ENCODE data around the gene DNM3.
A peak's percentile ranks its signal among the peaks of the same experiment; 100 is the strongest.

DNM3 gene

GRCh38 chr1:172208635-172209034 lies 367.3 kb downstream of the DNM3 start:
- H3K4me3 ChIP-seq (replicated peaks; ENCODE audit: low read depth, low read length): no peak overlapping the region
- no peak for DNase-seq (ENCODE audit: low read depth)
- TF ChIP-seq, protein P1, sequence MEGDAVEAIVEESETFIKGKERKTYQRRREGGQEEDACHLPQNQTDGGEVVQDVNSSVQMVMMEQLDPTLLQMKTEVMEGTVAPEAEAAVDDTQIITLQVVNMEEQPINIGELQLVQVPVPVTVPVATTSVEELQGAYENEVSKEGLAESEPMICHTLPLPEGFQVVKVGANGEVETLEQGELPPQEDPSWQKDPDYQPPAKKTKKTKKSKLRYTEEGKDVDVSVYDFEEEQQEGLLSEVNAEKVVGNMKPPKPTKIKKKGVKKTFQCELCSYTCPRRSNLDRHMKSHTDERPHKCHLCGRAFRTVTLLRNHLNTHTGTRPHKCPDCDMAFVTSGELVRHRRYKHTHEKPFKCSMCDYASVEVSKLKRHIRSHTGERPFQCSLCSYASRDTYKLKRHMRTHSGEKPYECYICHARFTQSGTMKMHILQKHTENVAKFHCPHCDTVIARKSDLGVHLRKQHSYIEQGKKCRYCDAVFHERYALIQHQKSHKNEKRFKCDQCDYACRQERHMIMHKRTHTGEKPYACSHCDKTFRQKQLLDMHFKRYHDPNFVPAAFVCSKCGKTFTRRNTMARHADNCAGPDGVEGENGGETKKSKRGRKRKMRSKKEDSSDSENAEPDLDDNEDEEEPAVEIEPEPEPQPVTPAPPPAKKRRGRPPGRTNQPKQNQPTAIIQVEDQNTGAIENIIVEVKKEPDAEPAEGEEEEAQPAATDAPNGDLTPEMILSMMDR (IDR thresholded peaks at IDR 0.05; ENCODE audit: low read length, missing control alignments): no peak

- no peak for DNase-seq (ENCODE audit: low read depth)
- H3K4me3 ChIP-seq (replicated peaks; ENCODE audit: low read depth, low read length): no peak overlapping the region
- TF ChIP-seq, protein P1 (IDR thresholded peaks at IDR 0.05; ENCODE audit: low read length, missing control alignments): no peak
Observed at GRCh38 chr1:172211221-172211620, 369.9 kb downstream of the DNM3 start.

DNA sequence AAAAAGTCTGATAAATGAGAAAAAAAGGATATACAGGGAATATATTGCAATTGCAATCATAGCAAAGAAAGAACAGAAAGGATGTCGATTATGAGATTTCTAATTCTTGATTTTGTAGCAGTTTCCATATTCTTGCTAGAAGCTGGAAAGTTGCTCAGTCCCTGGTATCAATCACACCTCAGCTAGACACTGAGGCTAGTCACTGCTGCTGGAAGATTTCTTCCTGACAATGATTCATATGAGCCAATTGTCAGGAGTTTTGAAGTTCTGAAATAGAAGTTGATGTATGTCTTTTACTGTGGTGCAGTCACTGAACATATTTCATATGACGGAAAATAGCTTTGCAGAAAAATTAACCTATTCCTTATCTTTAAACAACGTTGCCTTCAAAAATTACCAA lies 370.8 kb downstream of the DNM3 start:
- no peak overlapping the region for H3K4me3 ChIP-seq (replicated peaks; ENCODE audit: low read depth, low read length)
- no peak for DNase-seq (ENCODE audit: low read depth)
- TF ChIP-seq, protein P1 (IDR thresholded peaks at IDR 0.05; ENCODE audit: low read length, missing control alignments): no peak

GRCh38 chr1:172215006-172215405 lies 373.7 kb downstream of the DNM3 start:
- no peak for DNase-seq (ENCODE audit: low read depth)
- TF ChIP-seq, protein P1 (IDR thresholded peaks at IDR 0.05; ENCODE audit: low read length, missing control alignments): no peak
- H3K4me3 ChIP-seq (replicated peaks; ENCODE audit: low read depth, low read length): no peak overlapping the region

DNA sequence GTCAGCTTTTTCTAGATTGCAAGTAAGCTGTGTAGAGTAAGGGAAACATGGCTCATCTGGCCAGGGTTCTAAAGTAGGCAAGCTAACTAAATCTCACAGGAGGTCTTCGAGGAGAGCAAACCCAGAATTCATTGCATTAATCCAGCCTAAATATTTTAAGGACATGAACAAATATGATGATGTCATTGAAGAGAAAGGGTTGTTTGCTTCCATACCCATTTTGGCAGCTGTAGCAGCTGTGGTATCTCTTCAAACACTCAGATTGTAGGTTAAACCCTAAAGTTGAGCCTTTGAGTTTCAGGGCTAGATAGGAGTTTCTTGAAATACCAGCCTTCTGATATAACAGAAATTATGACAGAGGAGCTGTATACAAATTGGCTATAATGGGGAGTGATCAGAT lies 378.7 kb downstream of the DNM3 start:
- peak; percentile 1 for DNase-seq (ENCODE audit: low read depth)
- no peak overlapping the region for H3K4me3 ChIP-seq (replicated peaks; ENCODE audit: low read depth, low read length)
- TF ChIP-seq, protein P1 (IDR thresholded peaks at IDR 0.05; ENCODE audit: low read length, missing control alignments): no peak

GRCh38 chr1:172220376-172220775 lies 379.1 kb downstream of the DNM3 start:
- TF ChIP-seq, protein P1 (IDR thresholded peaks at IDR 0.05; ENCODE audit: low read length, missing control alignments): no peak
- no peak overlapping the region for H3K4me3 ChIP-seq (replicated peaks; ENCODE audit: low read depth, low read length)
- no peak for DNase-seq (ENCODE audit: low read depth)

- TF ChIP-seq, protein P1 (IDR thresholded peaks at IDR 0.05; ENCODE audit: low read length, missing control alignments): no peak
- DNase-seq (ENCODE audit: low read depth): no peak
- no peak overlapping the region for H3K4me3 ChIP-seq (replicated peaks; ENCODE audit: low read depth, low read length)
Observed at GRCh38 chr1:172221436-172221835, 380.1 kb downstream of the DNM3 start.
